Astrocyte of the cerebellum (primary cell): ENCODE measurements around the gene TCF4.

Source experiments
- DNase-seq: peaks from one replicate; pipeline ENCODE4 v3.0.0-alpha.2; 2011; ENCODE audit warnings: low read depth
- H3K4me3 ChIP-seq: 2 replicates; pipeline ENCODE4 v1.5.1; 2011; ENCODE audit warnings: mild to moderate bottlenecking, low read depth, low read length, moderate library complexity
- CTCF ChIP-seq: IDR thresholded peaks from 2 replicates; pipeline ENCODE4 v1.5.1; 2012; ENCODE audit warnings: low read length, low read depth, moderate library complexity, mild to moderate bottlenecking; ENCODE audit errors: missing control alignments
- in situ Hi-C: cut with HindIII; loops from 2 replicates; pipeline ENCODE4 v1.10.0; 2017; ENCODE audit warnings: low sequenced_read_pairs

TCF4 gene

GRCh38 chr18:55300936-55301531 is 287.0 kb downstream of the TCF4 start:
- DNase-seq: no peak
- in situ Hi-C loops: no loop called here
- no peak for TF ChIP-seq CTCF
- no peak overlapping the region for H3K4me3 ChIP-seq

- in situ Hi-C loops: no loop called here
- DNase-seq: no peak
- TF ChIP-seq CTCF: no peak
- H3K4me3 ChIP-seq: no peak overlapping the region
Observed at GRCh38 chr18:55300421-55300935, 287.5 kb downstream of the TCF4 start.

GRCh38 chr18:55296778-55297177 is 291.2 kb downstream of the TCF4 start:
- no peak for DNase-seq
- no peak overlapping the region for H3K4me3 ChIP-seq
- no peak for TF ChIP-seq CTCF
- in situ Hi-C loops: no loop called here

GRCh38 chr18:55296115-55296514 is 291.9 kb downstream of the TCF4 start:
- H3K4me3 ChIP-seq: no peak overlapping the region
- no peak for DNase-seq
- in situ Hi-C loops: no loop called here
- no peak for TF ChIP-seq CTCF

- no peak for DNase-seq
- no peak for TF ChIP-seq CTCF
- in situ Hi-C loops: no loop called here
- no peak overlapping the region for H3K4me3 ChIP-seq
Observed at GRCh38 chr18:55290898-55291297, 297.1 kb downstream of the TCF4 start.

GRCh38 chr18:55289775-55290174 is 298.2 kb downstream of the TCF4 start:
- no peak for TF ChIP-seq CTCF
- in situ Hi-C loops: no loop called here
- H3K4me3 ChIP-seq: no peak overlapping the region
- no peak for DNase-seq
